H9 (cell line): ENCODE results near the gene PKD1. TPM values are rescaled to one million over a fixed set of nuclear protein-coding genes. Genes with fewer than 3 reads are reported as not detected.

Experiments used
- DNase-seq: peaks from one replicate; pipeline ENCODE4 v3.0.0-alpha.2; 2017
- H2AFZ ChIP-seq: one replicate; pipeline ENCODE4 v1.6.1; 2013; ENCODE audit warnings: mild to moderate bottlenecking, low read length, control low read depth, moderate library complexity
- H2AK5ac ChIP-seq: 2 replicates; pipeline ENCODE4 v1.6.1; 2013; ENCODE audit warnings: low read length, control low read depth, mixed read lengths; ENCODE audit not compliant: insufficient read length
- H2BK120ac ChIP-seq: one replicate; pipeline ENCODE4 v1.6.1; 2013; ENCODE audit warnings: low read depth, mild to moderate bottlenecking, low read length, control low read depth, inconsistent platforms; ENCODE audit not compliant: poor library complexity, severe bottlenecking
- H2BK12ac ChIP-seq: 2 replicates; pipeline ENCODE4 v1.6.1; 2013; ENCODE audit warnings: low read length, control low read depth, mixed read lengths, low read depth; ENCODE audit not compliant: insufficient read length
- H2BK15ac ChIP-seq: 2 replicates; pipeline ENCODE4 v1.6.1; 2013; ENCODE audit warnings: low read depth, low read length, control low read depth
- H2BK20ac ChIP-seq: one replicate; pipeline ENCODE4 v1.6.1; 2013; ENCODE audit warnings: low read depth, mild to moderate bottlenecking, low read length, control low read depth, inconsistent platforms; ENCODE audit not compliant: poor library complexity, severe bottlenecking
- H2BK5ac ChIP-seq: 2 replicates; pipeline ENCODE4 v1.6.1; 2013; ENCODE audit warnings: low read length, control low read depth, mixed read lengths; ENCODE audit not compliant: insufficient read length
- H3K14ac ChIP-seq: 2 replicates; pipeline ENCODE4 v1.6.1; 2013; ENCODE audit warnings: low read length, control low read depth; ENCODE audit not compliant: insufficient read depth
- H3K18ac ChIP-seq: 2 replicates; pipeline ENCODE4 v1.6.1; 2013; ENCODE audit warnings: low read depth, mild to moderate bottlenecking, mixed read lengths, low read length, control low read depth; ENCODE audit not compliant: insufficient read length
- H3K23ac ChIP-seq: 2 replicates; pipeline ENCODE4 v1.6.1; 2013; ENCODE audit warnings: low read length, control low read depth, mixed read lengths, low read depth; ENCODE audit not compliant: insufficient read length
- H3K23me2 ChIP-seq: 2 replicates; pipeline ENCODE4 v1.6.1; 2013; ENCODE audit warnings: low read depth, mild to moderate bottlenecking, mixed read lengths, low read length, control low read depth; ENCODE audit not compliant: insufficient read length, poor library complexity, severe bottlenecking
- H3K27ac ChIP-seq: 2 replicates; pipeline ENCODE4 v1.5.1; 2013; ENCODE audit warnings: low read length, control low read depth, mixed read lengths, low read depth; ENCODE audit not compliant: insufficient read length
- H3K27me3 ChIP-seq: 2 replicates; pipeline ENCODE4 v1.6.1; 2013; ENCODE audit warnings: low read length, control low read depth, inconsistent platforms; ENCODE audit not compliant: insufficient read depth
- H3K4ac ChIP-seq: 2 replicates; pipeline ENCODE4 v1.6.1; 2013; ENCODE audit warnings: low read depth, mild to moderate bottlenecking, control low read depth, inconsistent platforms, low read length, moderate library complexity
- H3K4me1 ChIP-seq: 2 replicates; pipeline ENCODE4 v1.6.1; 2013; ENCODE audit warnings: low read length, control low read depth, inconsistent platforms; ENCODE audit not compliant: insufficient read depth
- H3K4me2 ChIP-seq: 2 replicates; pipeline ENCODE4 v1.6.1; 2013; ENCODE audit warnings: low read length, control low read depth, mixed read lengths; ENCODE audit not compliant: insufficient read length, insufficient read depth
- H3K56ac ChIP-seq: 2 replicates; pipeline ENCODE4 v1.6.1; 2013; ENCODE audit warnings: low read depth, mild to moderate bottlenecking, mixed read lengths, low read length, control low read depth; ENCODE audit not compliant: insufficient read length
- H3K79me1 ChIP-seq: 2 replicates; pipeline ENCODE4 v1.6.1; 2013; ENCODE audit warnings: low read depth, mild to moderate bottlenecking, moderate library complexity, low read length, control low read depth, inconsistent platforms; ENCODE audit not compliant: insufficient read depth, poor library complexity, severe bottlenecking
- H3K79me2 ChIP-seq: 2 replicates; pipeline ENCODE4 v1.6.1; 2013; ENCODE audit warnings: low read length, control low read depth, inconsistent platforms; ENCODE audit not compliant: insufficient read depth
- H3K9ac ChIP-seq: 2 replicates; pipeline ENCODE4 v1.6.1; 2013; ENCODE audit warnings: low read length, control low read depth, mixed read lengths; ENCODE audit not compliant: insufficient read length; ENCODE audit errors: extremely low read depth
- H3K9me3 ChIP-seq: one replicate; pipeline ENCODE4 v1.6.1; 2013; ENCODE audit warnings: low read depth, low read length, inconsistent platforms; ENCODE audit not compliant: control insufficient read depth
- H3T11ph ChIP-seq: one replicate; pipeline ENCODE4 v1.6.1; 2013; ENCODE audit warnings: mild to moderate bottlenecking, low read length, control low read depth, inconsistent platforms
- H4K20me1 ChIP-seq: one replicate; pipeline ENCODE4 v1.6.1; 2013; ENCODE audit not compliant: control insufficient read depth, insufficient read length, insufficient read depth
- H4K5ac ChIP-seq: 2 replicates; pipeline ENCODE4 v1.6.1; 2013; ENCODE audit warnings: low read depth, mild to moderate bottlenecking, mixed read lengths, low read length, control low read depth; ENCODE audit not compliant: insufficient read length
- H4K8ac ChIP-seq: replicated peaks from 2 replicates; pipeline ENCODE4 v1.6.1; 2013; ENCODE audit warnings: low read length, control low read depth, mixed read lengths, low read depth; ENCODE audit not compliant: insufficient read length
- H4K91ac ChIP-seq: 2 replicates; pipeline ENCODE4 v1.6.1; 2013; ENCODE audit warnings: low read depth, mild to moderate bottlenecking, moderate library complexity, mixed read lengths, low read length, control low read depth; ENCODE audit not compliant: insufficient read length
- H3K27ac Mint-ChIP-seq, 3 experiments: 2 replicates in 2 of 3; 3 replicates in 1 of 3; pipeline ENCODE4 v1.8.0; 2020 to 2021; ENCODE audit warnings: mixed read lengths in 3 of 3, mild to moderate bottlenecking in 1 of 3, moderate library complexity in 1 of 3
- H3K27me3 Mint-ChIP-seq: 2 replicates; pipeline ENCODE4 v1.8.0; 2021; ENCODE audit warnings: low read depth, mild to moderate bottlenecking, moderate library complexity, mixed read lengths
- H3K36me3 Mint-ChIP-seq, 3 experiments: 2 replicates in 2 of 3; 3 replicates in 1 of 3; pipeline ENCODE4 v1.8.0; 2020 to 2021; ENCODE audit warnings: low read depth in 3 of 3, mixed read lengths in 3 of 3; ENCODE audit not compliant: insufficient read depth in 1 of 3
- H3K4me1 Mint-ChIP-seq, 2 experiments: 2 replicates each; pipeline ENCODE4 v1.8.0; 2020; ENCODE audit warnings: mixed read lengths in 2 of 2
- H3K4me3 Mint-ChIP-seq, 2 experiments: 2 replicates in 1 of 2; 3 replicates in 1 of 2; pipeline ENCODE4 v1.8.0; 2020 to 2021; ENCODE audit warnings: mild to moderate bottlenecking in 2 of 2, mixed read lengths in 2 of 2, moderate library complexity in 1 of 2
- H3K9me3 Mint-ChIP-seq, 2 experiments: 2 replicates in 1 of 2; 3 replicates in 1 of 2; pipeline ENCODE4 v1.8.0; 2020; ENCODE audit warnings: mild to moderate bottlenecking in 2 of 2, mixed read lengths in 2 of 2, moderate library complexity in 1 of 2
- CTCF ChIP-seq: fragments of 200-600 bp; sonication (generic); conservative IDR thresholded peaks from 3 replicates; pipeline ENCODE4 v1.8.0; 2021; ENCODE audit warnings: antibody characterized with exemption, mild to moderate bottlenecking
- WGBS: extraction: QIAGEN DNeasy Blood & Tissue Kit; methylation state at CpG from one replicate; pipeline ENCODE4 v1.1.7; 2013; ENCODE audit warnings: missing lambda C conversion rate, low lambda C conversion rate, mixed read lengths; ENCODE audit not compliant: insufficient read length; ENCODE audit errors: extremely low coverage; 5-methylcytosine and 5-hydroxymethylcytosine counted together
- total RNA-seq: library from RNA; stranded (reverse); gene quantifications from 2 replicates; pipeline ENCODE4 v1.2.1, GENCODE V29; 2021

PKD1 gene
- total RNA-seq, 1 experiment from 2014 or later: 88.0 TPM

GRCh38 chr16:2172688-2173335 is 37.1 kb upstream of the PKD1 start:
- H4K91ac ChIP-seq: no peak overlapping the region
- no peak overlapping the region for H3K23ac ChIP-seq
- H3K14ac ChIP-seq: no peak overlapping the region
- H2BK15ac ChIP-seq: no peak overlapping the region
- no peak overlapping the region for H3K27ac ChIP-seq
- Mint-ChIP-seq H3K27me3 (no peaks in the 10 kb centered on the region), H3K36me3 (peaks cover 11 to 52% (median 48%) of the 10 kb centered on the region in 3 experiments), H3K4me3 (no peak overlapping the region; a peak in 1 of 5 replicates), H3K27ac (peak overlapping the region in 2 of 3 experiments; percentile 70 to 92; a peak in 2 of 7 replicates), H3K4me1 (no peaks in the 10 kb centered on the region), H3K9me3 (no peaks in the 10 kb centered on the region)
- peaks cover 4% of the 10 kb centered on the region for H3K23me2 ChIP-seq
- no peak overlapping the region for H3T11ph ChIP-seq
- no peaks in the 10 kb centered on the region for H3K9me3 ChIP-seq
- no peak overlapping the region for H4K5ac ChIP-seq
- H3K4me2 ChIP-seq: no peak overlapping the region
- H2AFZ ChIP-seq: no peak overlapping the region
- no peak overlapping the region for H2BK120ac ChIP-seq
- H3K27me3 ChIP-seq: no peaks in the 10 kb centered on the region
- peaks cover 2% of the 10 kb centered on the region for H4K20me1 ChIP-seq
- H3K18ac ChIP-seq: no peak overlapping the region
- no CpG with 5 or more reads among the region's 29 CpGs for WGBS
- no peak overlapping the region for H2AK5ac ChIP-seq
- H3K56ac ChIP-seq: no peak overlapping the region
- H3K79me2 ChIP-seq: no peaks in the 10 kb centered on the region
- no peaks in the 10 kb centered on the region for H3K4me1 ChIP-seq
- no peak overlapping the region for H2BK12ac ChIP-seq
- H4K8ac ChIP-seq: no peak overlapping the region
- no peak overlapping the region for H3K9ac ChIP-seq
- no peaks in the 10 kb centered on the region for H3K79me1 ChIP-seq
- TF ChIP-seq CTCF: no peak
- H2BK5ac ChIP-seq: no peak overlapping the region
- DNase-seq: no peak
- no peak overlapping the region for H2BK20ac ChIP-seq
- no peak overlapping the region for H3K4ac ChIP-seq
